Activated gamma-delta T cell treated with anti-CD3 and anti-CD28 coated beads, Interleukin-2, amount 50 U/mL, for 16 hours (primary cell): ENCODE results near the gene ROR1.

ENCODE experiments used
- DNase-seq: peaks from one replicate; pipeline ENCODE4 v3.0.0-alpha.2; 2020; ENCODE audit warnings: low read depth

Gene ROR1

GRCh38 chr1:63773815-63774616, at the start of gene ROR1:
Gene ROR1 (plus strand): TSS chr1:63774017.
- no peak for DNase-seq

GRCh38 chr1:63724375-63724899, 49.4 kb upstream of the ROR1 start:
- DNase-seq, result no peak

GRCh38 chr1:63728611-63729226, 45.1 kb upstream of the ROR1 start:
- no peak for DNase-seq

GRCh38 chr1:63729227-63729620, 44.6 kb upstream of the ROR1 start:
- no peak for DNase-seq

- DNase-seq, result no peak
These were observed 43.6 kb upstream of the ROR1 start for GRCh38 chr1:63730211-63730610.

- DNase-seq, result no peak
These were observed 42.4 kb upstream of the ROR1 start for GRCh38 chr1:63731117-63732043.

- no peak for DNase-seq
These were observed 41.2 kb upstream of the ROR1 start for GRCh38 chr1:63732666-63733065.

GRCh38 chr1:63738772-63739171, 35.0 kb upstream of the ROR1 start:
- DNase-seq, result no peak

GRCh38 chr1:63739452-63739851, 34.4 kb upstream of the ROR1 start:
- DNase-seq, result no peak

GRCh38 chr1:63740432-63740831, 33.4 kb upstream of the ROR1 start:
- DNase-seq, result no peak

GRCh38 chr1:63742526-63742925, 31.3 kb upstream of the ROR1 start:
- DNase-seq, result no peak

- no peak for DNase-seq
These were observed 30.0 kb upstream of the ROR1 start for GRCh38 chr1:63743781-63744180.

GRCh38 chr1:63746129-63746864, 27.5 kb upstream of the ROR1 start:
- DNase-seq, result no peak

GRCh38 chr1:63747445-63747844, 26.4 kb upstream of the ROR1 start:
- DNase-seq, result no peak

GRCh38 chr1:63748046-63748580, 25.7 kb upstream of the ROR1 start:
- no peak for DNase-seq

- no peak for DNase-seq
These were observed 25.2 kb upstream of the ROR1 start for GRCh38 chr1:63748641-63749040.

- no peak for DNase-seq
These were observed 23.1 kb upstream of the ROR1 start for GRCh38 chr1:63750721-63751120.

- no peak for DNase-seq
These were observed 21.6 kb upstream of the ROR1 start for GRCh38 chr1:63752176-63752575.

- no peak for DNase-seq
These were observed 20.2 kb upstream of the ROR1 start for GRCh38 chr1:63753591-63753990.

- no peak for DNase-seq
These were observed 17.0 kb upstream of the ROR1 start for GRCh38 chr1:63756839-63757238.

- DNase-seq, result no peak
These were observed 16.5 kb upstream of the ROR1 start for GRCh38 chr1:63757334-63757733.
